Measurements from ENCODE around the gene FRYL.
"Not testable (repeated sequence)": the region's sequence is repeated elsewhere in the genome, so short reads cannot be mapped to it uniquely, and the experiment has no call there.

FRYL gene

DNA sequence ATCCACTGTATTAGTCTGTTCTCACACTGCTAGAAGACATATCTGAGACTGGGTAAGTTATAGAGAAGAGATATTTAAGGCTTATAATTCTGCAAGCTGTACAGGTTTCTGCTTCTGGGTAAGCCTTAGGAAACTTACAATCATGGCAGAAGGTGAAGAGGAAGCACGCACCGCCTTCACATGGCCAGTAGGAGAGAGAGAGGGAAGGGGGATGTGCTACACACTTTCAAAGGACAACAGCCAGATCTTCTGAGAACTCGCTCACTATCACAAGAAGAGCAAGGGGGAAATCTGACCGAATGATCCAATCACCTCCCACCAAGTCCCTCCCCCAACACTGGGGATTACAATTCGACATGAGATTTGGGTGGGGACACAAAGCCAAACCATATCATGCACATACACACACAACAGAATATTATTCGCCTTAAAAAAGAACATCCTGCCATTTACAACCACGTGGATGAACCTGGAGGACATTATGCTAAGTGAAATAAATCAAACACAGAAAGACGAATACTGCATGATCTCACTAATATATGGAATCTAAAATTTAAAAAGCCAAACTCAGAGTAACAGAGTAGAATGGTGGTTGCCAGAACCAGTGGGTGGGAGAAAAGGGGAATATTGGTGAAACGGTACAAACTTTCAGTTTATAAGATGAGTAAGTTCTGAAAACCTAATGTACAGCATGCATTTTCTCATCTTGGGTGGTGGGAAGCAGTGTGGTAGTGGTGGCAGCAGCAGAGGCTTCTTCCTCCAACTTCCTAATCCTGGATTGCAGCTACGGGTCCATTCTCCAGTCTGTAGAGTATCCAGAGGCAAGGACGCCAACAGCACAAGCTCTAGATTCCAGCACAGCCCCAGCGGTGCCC is 12.8 kb downstream of the FRYL start:
- Mint-ChIP-seq H3K27me3 (no peaks in the 10 kb centered on the region), H3K36me3 (peaks cover 8% of the 10 kb centered on the region), H3K27ac (peak overlapping the region; percentile 77), H3K9me3 (no peaks in the 10 kb centered on the region), H3K4me1 (peaks cover 80% of the 10 kb centered on the region), H3K4me3 (no peak overlapping the region)

DNA sequence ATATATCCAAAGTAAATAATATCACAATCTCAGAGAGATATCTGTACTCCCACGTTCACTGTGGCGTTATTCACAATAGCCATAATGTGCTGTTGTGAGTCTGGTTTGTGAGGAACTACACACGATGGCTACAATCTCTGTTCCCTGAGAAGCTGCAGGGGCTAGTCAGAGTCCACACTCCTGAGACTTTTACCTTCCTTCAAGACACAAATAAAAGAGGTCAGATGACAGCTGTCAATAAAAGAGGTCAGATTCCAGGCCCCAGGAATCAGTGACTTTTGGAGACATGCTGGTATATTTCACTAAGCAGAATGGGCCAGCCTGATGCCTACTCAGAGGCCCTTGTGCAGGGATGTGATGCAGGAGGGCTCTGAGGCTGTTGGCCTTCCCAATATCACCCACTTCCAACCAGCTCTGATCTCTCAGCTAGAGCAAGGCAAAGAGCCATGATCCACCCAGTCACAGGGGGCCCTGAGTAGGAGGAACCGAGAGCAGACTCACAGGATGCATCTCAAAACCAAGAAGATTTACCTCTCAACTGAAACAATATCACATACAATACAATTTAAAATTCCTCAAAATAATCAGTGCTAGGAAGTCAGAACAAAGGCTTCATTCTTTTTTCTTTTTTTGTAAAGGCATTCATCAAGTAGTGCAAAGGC is 13.8 kb downstream of the FRYL start:
- no peaks in the 10 kb centered on the region for H3K27me3 Mint-ChIP-seq
- H3K4me1 Mint-ChIP-seq = peaks cover 80% of the 10 kb centered on the region
- H3K9me3 Mint-ChIP-seq = no peaks in the 10 kb centered on the region
- H3K27ac Mint-ChIP-seq = no peak overlapping the region
- H3K36me3 Mint-ChIP-seq = peaks cover 5% of the 10 kb centered on the region
- peak overlapping the region; percentile 6 for H3K4me3 Mint-ChIP-seq

DNA sequence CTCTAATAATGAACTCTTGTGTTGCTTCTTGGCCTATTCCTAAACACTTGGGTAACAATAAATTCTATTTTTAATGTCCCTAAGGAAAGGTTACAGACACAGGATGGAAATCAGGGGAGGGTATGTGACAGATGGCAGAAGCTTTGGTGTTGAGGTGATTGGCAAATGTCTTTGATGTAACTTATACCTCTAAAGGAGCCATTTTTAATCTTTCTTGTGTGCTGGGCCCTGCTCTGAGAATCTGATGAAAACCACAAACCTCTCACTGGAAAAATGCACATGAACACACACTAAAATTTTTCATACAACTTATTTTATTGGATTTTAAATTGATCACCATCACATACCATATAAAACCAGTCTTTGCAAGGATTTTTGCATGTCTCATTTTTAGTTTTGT is 17.7 kb downstream of the FRYL start:
- no peak overlapping the region for H3K27ac Mint-ChIP-seq
- no peak overlapping the region for H3K4me3 Mint-ChIP-seq
- H3K36me3 Mint-ChIP-seq = peaks cover 9% of the 10 kb centered on the region
- peaks cover 59% of the 10 kb centered on the region for H3K4me1 Mint-ChIP-seq
- no peaks in the 10 kb centered on the region for H3K9me3 Mint-ChIP-seq
- H3K27me3 Mint-ChIP-seq = no peaks in the 10 kb centered on the region

DNA sequence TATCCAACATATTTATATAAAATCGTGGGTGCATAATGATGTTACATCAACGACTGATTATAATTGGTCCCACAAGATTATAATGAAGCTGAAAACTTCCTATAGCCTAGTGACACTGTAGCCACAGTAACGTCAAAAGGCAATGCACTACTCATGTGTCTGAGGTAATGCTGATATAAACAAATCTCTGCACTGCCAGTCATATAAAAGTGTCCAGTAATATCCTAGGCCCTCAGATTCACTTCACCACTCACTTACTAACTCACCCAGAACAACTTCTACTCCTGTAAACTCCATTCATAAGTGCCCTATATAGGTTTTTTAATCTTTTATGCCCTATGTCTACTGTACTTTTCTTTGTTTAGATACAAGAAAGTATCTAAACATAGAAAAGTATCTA is 18.8 kb downstream of the FRYL start:
- Mint-ChIP-seq H3K4me1 (peaks cover 59% of the 10 kb centered on the region), H3K36me3 (peaks cover 7% of the 10 kb centered on the region), H3K9me3 (no peaks in the 10 kb centered on the region), H3K27ac (no peak overlapping the region), H3K27me3 (no peaks in the 10 kb centered on the region), H3K4me3 (no peak overlapping the region)

DNA sequence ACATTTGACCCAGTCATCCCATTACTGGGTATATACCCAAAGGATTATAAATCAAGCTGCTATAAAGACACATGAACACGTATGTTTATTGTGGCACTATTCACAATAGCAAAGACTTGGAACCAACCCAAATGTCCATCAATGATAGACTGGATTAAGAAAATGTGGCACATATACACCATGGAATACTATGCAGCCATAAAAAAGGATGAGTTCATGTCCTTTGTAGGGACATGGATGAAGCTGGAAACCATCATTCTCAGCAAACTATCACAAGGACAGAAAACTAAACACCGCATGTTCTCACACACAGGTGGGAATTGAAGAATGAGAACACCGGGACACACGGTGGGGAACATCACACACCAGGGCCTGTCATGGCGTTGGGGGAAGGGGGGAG is 21.4 kb downstream of the FRYL start:
- not testable (repeated sequence) for H3K27ac Mint-ChIP-seq, H3K9me3 Mint-ChIP-seq, H3K36me3 Mint-ChIP-seq, H3K4me3 Mint-ChIP-seq, H3K27me3 Mint-ChIP-seq
- peaks cover 65% of the 10 kb centered on the region for H3K4me1 Mint-ChIP-seq

DNA sequence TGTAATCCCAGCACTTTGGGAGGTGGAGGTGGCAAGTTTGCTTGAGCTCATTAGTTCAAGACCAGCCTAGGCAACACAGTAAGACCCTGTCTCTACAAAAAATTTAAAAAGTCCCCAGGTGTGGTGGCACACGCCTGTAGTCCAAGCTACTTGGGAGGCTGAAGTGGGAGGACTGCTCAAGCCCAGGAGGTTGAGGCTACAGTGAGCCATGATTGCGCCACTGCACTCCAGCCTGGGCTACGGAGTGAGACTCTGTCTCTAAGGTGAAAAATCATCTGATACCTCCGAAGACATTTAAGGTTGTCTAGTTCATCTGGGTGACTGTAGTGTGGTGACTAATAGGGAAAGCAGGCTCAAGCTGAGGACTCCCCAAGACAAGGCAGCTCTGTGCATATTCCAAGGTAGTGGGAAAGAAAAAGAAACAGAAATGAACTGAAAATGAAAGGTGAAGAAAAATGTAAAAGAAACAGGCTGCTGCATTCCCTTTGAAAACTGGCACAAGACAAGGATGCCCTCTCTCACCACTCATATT is 23.3 kb downstream of the FRYL start:
- peaks cover 66% of the 10 kb centered on the region for H3K4me1 Mint-ChIP-seq
- no peaks in the 10 kb centered on the region for H3K9me3 Mint-ChIP-seq
- no peak overlapping the region for H3K27ac Mint-ChIP-seq
- no peak overlapping the region for H3K4me3 Mint-ChIP-seq
- no peaks in the 10 kb centered on the region for H3K27me3 Mint-ChIP-seq
- H3K36me3 Mint-ChIP-seq = peaks cover 9% of the 10 kb centered on the region

DNA sequence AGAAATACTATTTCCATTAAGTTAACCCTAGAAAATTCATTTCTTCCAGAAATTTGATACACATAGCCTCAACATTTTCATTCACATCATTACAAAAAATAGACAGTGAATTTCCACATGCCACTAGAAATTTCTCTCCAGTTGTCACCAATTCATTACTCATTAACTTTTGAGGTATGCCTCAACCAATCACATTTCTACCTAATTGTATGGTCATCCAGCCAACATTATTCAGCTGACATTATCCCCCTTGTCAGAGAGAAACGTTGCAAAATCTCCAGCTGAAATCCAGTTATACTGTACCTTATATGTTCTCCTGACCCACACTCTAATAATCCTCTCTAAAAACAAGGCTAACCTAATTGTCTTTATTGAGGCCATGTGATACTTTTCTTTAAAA is 24.8 kb downstream of the FRYL start:
- H3K36me3 Mint-ChIP-seq = peaks cover 11% of the 10 kb centered on the region
- H3K9me3 Mint-ChIP-seq = no peaks in the 10 kb centered on the region

DNA sequence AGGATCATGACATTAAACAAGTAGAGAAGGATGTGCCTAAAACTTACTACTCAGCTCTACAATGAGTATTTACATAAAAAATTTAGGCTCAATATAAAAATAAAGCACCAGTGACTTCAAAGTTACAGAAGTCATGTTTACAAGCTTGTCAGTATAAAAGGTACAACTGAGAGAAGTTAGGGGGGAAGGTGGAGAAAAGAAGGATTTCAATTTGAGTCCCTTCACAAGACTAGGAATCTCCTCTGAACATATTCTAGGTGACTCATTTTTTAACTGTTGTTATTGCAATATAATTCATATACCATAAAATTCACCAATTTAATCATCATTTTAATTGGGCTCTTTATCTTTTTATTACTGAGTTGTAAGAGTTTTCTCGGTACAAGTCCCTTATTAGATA is 26.9 kb downstream of the FRYL start:
- Mint-ChIP-seq H3K9me3 (no peaks in the 10 kb centered on the region), H3K36me3 (peaks cover 7% of the 10 kb centered on the region), H3K4me1 (peaks cover 91% of the 10 kb centered on the region), H3K27ac (peak overlapping the region; percentile 48), H3K4me3 (no peak overlapping the region), H3K27me3 (no peaks in the 10 kb centered on the region)

More for the DNA sequence above, 24.8 kb downstream of the FRYL start:
- Mint-ChIP-seq H3K27me3 (no peaks in the 10 kb centered on the region), H3K27ac (no peak overlapping the region), H3K4me1 (peaks cover 75% of the 10 kb centered on the region), H3K4me3 (no peak overlapping the region)

DNA sequence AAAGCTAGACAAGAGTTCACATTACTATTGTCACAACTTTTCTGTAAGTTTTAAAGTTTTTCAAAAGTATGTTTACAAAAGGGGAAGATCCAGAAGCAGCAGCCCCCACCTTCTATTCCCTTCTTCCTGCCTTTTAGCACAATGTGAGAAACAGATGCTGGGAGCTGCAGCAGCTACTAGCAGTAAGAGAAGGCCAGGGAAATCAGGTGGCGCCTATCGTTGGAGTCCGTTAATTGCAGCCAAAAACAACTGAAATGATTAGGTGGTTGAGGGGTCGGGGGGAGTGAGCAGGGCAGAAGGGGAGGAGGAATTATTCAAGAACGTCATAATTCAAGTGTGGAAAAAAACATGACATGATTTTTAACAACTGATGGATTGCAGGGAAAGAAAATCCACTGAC is 27.4 kb downstream of the FRYL start:
- peaks cover 7% of the 10 kb centered on the region for H3K36me3 Mint-ChIP-seq
- H3K27ac Mint-ChIP-seq = peak overlapping the region; percentile 48
- H3K4me3 Mint-ChIP-seq = peak overlapping the region; percentile 16
- H3K4me1 Mint-ChIP-seq = peaks cover 89% of the 10 kb centered on the region
- H3K27me3 Mint-ChIP-seq = no peaks in the 10 kb centered on the region
- H3K9me3 Mint-ChIP-seq = no peaks in the 10 kb centered on the region

DNA sequence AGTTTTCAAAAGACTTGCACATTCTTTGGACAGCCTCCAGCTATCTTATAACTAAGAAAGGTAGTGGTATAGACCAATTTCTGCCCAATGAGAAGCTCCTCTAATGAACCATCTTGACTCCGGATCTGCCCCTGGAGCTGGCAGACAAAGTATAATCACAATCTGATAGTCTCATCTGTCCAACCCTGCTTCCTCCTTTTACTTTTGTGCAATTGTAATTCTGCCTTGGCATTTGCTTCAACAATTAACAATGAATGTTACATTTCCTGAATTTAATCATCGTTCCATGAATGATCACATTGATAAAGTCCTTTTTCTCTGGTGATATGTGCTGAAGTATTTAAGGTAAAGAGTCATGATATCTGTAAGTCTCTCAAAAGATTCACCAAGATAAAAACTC is 27.8 kb downstream of the FRYL start:
- Mint-ChIP-seq H3K9me3 (no peaks in the 10 kb centered on the region), H3K36me3 (peaks cover 7% of the 10 kb centered on the region), H3K4me3 (peak overlapping the region; percentile 16), H3K4me1 (peaks cover 87% of the 10 kb centered on the region), H3K27ac (peak overlapping the region; percentile 36), H3K27me3 (no peaks in the 10 kb centered on the region)

DNA sequence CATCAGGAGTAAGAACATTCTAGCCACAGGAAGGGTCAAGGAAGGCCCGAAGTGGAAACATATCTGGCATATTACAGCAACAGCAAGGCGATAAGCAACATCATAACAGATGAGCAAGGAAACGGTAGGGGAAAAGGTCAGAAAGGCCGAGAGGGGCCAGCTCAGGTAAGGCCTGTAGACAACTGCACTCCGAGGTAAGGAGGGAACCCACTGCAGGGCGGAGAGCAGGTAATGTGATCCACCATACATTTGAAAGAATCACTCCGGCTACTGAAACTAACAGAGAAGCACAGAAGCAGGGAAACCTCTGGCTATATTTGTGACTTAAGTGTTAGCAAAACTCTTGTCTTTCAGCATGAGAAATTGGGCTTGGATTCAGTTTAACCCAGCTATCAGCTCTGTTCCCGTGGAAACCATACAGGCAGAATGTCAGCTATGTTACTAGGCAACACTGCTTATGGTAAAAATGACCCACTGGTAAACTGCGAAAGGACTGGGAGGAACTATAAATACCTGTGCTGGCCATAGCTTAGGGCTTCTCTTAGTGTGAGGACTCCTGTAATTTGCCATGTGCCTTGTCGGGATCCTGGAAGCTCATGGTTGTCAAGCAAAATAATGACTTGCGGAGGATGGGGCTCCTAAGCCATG is 31.0 kb downstream of the FRYL start:
- Mint-ChIP-seq H3K4me3 (no peak overlapping the region), H3K9me3 (no peaks in the 10 kb centered on the region), H3K27me3 (no peaks in the 10 kb centered on the region), H3K36me3 (peaks cover 8% of the 10 kb centered on the region), H3K4me1 (peaks cover 87% of the 10 kb centered on the region), H3K27ac (no peak overlapping the region)

DNA sequence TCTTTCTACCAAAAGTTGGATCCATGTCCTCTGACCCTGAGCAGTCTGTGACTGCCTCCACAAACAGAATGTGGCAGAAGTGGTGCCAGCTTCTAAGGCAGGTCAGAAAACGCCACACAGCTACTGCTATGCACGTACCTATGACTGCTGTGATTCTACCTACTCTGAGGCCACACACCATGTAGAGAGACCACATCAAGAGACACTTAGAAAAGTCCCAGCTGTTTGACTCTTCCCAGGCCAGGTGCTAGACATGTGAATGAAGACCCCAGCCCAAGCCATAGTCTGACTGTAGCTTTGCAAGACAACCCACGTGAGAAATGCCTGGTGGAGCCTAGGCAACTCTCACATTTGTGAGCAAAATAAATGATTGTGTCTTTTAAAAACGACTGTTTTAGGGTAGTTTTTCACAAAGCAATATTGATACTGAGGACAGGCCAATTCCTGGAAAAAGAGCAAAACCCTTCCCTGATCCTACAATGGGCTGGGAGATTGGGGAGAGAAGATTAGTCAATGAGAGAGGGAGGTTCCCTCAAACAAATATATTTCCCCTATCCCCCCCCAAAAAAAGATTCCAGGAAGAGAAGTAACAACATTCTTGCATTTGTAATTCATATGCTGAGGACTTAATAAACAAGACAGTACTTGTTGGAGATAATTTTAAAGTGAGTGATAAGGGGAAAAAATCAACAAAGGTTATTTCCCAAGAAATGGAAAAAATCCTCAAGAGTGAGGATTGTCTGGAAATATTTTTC is 33.3 kb downstream of the FRYL start:
- peaks cover 84% of the 10 kb centered on the region for H3K4me1 Mint-ChIP-seq

DNA sequence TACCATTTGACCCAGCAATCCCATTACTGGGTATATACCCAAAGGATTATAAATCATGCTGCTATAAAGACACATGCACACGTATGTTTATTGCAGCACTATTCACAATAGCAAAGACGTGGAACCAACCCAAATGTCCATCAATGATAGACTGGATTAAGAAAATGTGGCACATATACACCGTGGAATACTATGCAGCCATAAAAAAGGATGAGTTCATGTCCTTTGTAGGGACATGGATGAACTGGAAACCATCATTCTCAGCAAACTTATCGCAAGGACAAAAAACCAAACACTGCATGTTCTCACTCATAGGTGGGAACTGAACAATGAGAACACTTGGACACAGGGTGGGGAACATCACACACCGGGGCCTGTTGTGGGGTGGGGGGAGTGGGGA is 34.9 kb downstream of the FRYL start:
- H3K4me3 Mint-ChIP-seq, H3K27ac Mint-ChIP-seq, H3K9me3 Mint-ChIP-seq, H3K27me3 Mint-ChIP-seq, H3K36me3 Mint-ChIP-seq: not testable (repeated sequence)
- peaks cover 81% of the 10 kb centered on the region for H3K4me1 Mint-ChIP-seq

More for the DNA sequence above, 33.3 kb downstream of the FRYL start:
- H3K4me3 Mint-ChIP-seq = peak overlapping the region; percentile 56
- peaks cover 11% of the 10 kb centered on the region for H3K36me3 Mint-ChIP-seq
- H3K27ac Mint-ChIP-seq = peak overlapping the region; percentile 81
- no peaks in the 10 kb centered on the region for H3K27me3 Mint-ChIP-seq
- no peaks in the 10 kb centered on the region for H3K9me3 Mint-ChIP-seq

DNA sequence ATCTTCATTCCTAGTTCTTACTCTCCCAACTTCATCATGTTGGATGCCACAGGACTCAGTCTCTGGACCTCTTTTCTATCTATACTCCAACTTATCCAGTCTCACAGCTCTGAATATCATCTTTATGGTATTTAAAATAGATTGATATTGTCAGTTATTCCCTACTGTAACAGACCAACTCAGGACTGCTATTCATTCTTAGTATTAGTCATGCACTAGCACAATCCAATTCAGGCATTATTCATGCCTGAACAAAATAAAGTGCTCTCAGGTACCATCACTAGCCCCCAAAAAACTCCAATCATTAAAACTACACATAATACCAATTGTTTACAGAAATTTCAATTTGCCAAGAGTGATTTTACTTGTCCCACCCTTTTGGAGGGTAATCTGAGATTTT is 37.7 kb downstream of the FRYL start:
- Mint-ChIP-seq H3K4me1 (peaks cover 88% of the 10 kb centered on the region), H3K27me3 (no peaks in the 10 kb centered on the region), H3K9me3 (no peaks in the 10 kb centered on the region), H3K27ac (peak overlapping the region; percentile 1), H3K36me3 (peaks cover 11% of the 10 kb centered on the region), H3K4me3 (peak overlapping the region; percentile 47)

DNA sequence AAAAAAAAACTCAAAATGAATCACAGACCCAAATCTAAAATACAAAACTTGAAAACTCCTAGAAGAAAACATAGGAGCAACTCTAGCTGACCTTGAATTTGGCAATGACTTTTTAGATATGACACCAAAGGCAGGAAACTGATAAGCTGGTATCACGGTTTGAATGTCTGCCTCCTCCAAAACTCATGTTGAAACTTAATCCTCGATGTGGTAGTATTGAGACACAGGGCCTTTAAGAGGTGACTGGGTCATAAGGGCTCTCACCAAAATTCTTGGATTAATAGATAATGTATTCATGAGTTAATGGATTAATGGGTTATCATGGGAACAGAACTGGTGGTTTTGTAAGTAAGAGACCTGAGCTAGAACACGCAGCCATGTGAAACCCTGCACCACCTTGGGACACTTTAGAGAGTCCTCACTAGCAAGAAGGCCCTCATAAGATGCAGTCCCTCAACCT is 40.5 kb downstream of the FRYL start:
- H3K27me3 Mint-ChIP-seq = no peaks in the 10 kb centered on the region
- H3K27ac Mint-ChIP-seq = no peak overlapping the region
- peaks cover 77% of the 10 kb centered on the region for H3K4me1 Mint-ChIP-seq
- peaks cover 4% of the 10 kb centered on the region for H3K36me3 Mint-ChIP-seq
- peak overlapping the region; percentile 7 for H3K4me3 Mint-ChIP-seq
- H3K9me3 Mint-ChIP-seq = no peaks in the 10 kb centered on the region

Measured in activated naive CD4-positive, alpha-beta T cell treated with anti-CD3 and anti-CD28 coated beads, Interleukin-2, amount 50 U/mL, for 24 hours (primary cell).